ENCODE data around the gene PACC1.

GRCh38 chr1:212432661-212433576 is 18.2 kb upstream of the PACC1 start, which contains the start of gene NENF:
- TF ChIP-seq CTCF (IDR thresholded peaks at IDR 0.05), result no peak
- TF ChIP-seq POLR2AphosphoS5 (IDR thresholded peaks at IDR 0.05), result peak; percentile 62
- TF ChIP-seq POLR2A (IDR thresholded peaks at IDR 0.05), result peak; percentile 75 to 91
